GM18520 (cell line): ENCODE results near the gene MICU1.
"Not testable (repeated sequence)": the region's sequence is repeated elsewhere in the genome, so short reads cannot be mapped to it uniquely, and the experiment has no call there.

Experiments used
- ATAC-seq: cut with Tn5 transposase; IDR thresholded peaks from one replicate; pipeline ENCODE4 v1.9.1; 2021; ENCODE audit not compliant: unreplicated experiment

The MICU1 gene

DNA sequence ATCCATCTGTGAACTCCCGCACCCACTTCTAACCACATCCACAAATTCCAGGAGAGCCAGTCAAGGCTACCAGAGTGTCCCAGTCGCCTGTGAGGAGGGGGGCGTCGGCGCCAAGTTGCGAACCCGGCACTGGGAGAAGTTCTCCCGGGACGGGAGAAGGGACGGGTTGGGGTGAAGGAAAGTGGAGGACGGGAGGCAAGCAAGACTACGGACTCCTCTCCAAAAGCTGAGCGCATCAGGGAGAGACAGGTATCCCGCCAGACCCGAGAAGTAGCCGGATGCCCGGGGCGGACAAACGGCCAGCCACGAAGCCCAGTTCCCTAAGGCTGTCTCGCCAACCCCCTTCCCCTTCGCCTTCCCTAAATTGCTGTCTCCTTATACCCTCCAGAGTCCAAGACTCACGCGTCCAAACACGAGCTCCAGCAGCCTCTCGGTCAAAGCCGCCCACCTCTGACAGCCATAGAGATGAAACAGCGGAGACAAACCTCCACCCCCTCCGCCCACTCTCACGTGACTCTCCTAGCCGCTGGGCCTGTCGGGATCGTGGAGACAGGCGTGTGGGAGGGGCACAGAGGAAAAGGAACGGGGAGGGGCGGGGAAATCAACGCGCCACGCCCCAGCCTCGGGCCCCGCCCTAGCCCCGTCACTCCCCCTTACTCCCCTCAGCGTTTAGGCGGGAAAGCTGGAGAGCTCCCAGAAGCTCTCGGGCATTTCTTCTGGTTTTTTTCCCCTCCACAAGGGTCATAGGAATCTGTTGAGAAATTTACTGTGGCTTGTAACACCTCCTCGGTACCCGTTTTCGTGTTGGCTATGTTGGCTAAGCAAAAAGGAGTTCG lies at the start of gene MICU1:
TSS of gene MICU1 (minus strand) at position 472 of the 836 bp plus-strand sequence. CDS start 59,286 bp downstream, outside the sequence.
- peak; percentile 91 for ATAC-seq

- ATAC-seq = not testable (repeated sequence)
Measured at GRCh38 chr10:72674174-72674573, 48.3 kb upstream of the MICU1 start.

DNA sequence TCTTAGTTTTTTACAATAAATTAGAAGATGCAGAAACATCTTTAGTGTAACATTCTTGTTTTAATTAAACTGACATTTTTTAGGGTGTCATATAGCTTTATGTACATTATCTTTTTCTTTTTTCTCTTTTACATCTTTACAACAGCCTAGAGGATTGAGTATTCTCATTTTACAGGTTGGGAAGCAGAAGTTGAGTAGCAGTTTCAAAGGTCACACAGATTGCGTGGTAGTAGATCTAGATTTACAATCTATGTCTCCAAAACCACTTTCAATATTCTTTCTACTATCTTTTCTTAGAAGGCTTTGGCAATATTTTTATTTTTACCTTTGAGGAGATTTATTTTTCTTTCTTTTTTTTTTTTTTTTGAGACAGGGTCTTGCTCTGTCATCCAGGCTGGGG lies 47.4 kb upstream of the MICU1 start:
- no peak for ATAC-seq

DNA sequence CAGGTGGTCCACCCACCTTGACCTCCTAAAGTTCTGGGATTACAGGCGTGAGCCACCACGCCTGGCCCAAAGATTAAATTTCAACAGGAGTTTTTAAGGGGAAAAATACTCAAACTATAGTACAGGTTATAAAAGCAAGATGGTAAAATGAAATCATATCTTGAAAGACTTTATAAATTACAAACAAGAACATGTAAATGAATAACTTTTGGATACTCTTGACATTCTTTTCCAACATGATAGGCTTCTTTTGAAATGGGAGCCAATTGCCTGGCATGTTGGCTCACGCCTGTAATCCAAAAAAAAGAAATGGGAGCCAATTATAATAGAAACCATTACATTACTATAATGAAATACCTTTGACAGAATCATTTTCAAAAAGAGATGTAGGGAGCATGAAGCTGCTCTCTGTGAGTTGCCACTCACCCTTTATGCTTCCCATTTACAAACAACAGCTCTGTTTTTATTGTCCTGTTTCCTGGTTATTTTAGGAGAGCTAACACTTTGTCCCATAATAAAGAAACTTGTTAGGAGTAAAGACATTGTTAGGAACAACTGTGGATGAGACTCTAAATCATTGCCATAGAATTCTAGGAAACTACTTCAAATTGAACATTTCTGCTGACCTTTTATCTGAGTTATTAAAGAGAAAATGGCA lies 41.5 kb upstream of the MICU1 start:
- ATAC-seq = no peak

DNA sequence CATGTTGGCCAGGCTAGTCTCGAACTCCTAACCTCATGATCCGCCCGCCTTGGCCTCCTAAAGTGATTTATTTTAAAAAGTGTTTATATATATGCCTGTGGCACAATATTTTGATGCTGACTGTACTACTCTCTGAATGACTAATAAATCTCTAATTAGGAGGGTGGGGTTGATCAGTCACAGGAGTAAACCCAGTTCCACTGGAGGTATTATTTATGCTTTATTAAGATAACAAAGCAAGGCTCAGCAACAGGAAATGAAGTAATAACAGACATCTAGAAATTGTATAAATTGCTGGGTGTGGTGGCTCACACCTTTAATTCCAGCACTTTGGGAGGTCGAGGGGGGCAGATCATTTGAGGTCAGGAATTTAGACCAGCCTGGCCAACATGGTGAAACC lies 40.0 kb upstream of the MICU1 start:
- no peak for ATAC-seq

DNA sequence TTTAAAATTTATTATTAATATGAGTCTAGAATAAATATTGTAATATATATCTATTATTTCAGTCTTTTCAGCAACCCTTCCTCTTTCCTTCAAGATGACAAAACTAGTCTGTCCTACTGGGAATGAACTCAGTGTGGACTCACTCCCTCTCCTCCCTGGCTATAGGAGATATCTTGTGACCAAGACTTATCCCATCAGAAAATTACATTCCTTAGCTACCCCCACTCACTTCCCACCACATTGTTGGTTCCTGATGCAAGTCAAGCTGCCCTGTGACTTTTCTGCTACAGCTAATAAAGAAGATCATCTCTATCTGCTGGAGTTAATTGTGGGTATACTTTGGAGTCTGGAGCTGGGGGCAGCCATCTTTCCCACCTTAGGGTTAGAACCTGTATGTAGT lies 38.1 kb upstream of the MICU1 start:
- no peak for ATAC-seq

DNA sequence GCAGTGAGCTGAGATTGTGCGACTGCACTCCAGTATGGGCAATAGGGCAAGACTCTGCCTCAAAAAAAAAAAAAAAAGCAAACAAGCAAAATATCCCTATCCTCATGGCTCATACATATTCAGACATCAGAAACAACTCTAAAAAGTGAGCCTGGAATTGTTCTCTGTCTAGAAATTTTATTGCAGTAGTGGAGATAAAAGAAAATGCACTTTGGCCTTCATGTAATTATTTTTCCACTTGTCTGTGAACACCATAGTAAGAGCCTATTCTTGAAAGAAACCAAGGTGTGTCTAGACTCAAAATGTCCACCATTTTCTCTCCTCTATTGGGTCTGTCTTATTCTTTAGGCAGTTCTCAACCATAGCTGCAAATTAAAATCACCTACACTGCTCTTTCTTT lies 35.6 kb upstream of the MICU1 start:
- ATAC-seq = no peak

DNA sequence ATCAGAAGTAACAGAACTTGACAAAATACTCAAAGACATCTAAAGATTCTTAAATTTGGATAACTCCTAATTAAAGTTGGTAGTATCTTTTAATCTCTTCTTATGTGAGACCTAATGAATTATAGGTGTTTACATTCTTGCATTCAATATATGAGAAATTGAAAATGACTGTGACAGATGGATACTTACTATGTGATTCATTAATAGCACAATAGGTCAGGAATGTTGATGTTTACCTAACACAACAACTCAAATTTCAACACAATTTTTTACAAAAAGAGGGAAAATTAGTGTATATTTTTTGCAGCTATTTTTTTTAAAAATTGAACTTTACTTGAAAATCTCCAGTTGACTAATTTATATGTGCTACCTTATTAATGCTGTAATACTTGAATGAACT lies 34.3 kb upstream of the MICU1 start:
- no peak for ATAC-seq

DNA sequence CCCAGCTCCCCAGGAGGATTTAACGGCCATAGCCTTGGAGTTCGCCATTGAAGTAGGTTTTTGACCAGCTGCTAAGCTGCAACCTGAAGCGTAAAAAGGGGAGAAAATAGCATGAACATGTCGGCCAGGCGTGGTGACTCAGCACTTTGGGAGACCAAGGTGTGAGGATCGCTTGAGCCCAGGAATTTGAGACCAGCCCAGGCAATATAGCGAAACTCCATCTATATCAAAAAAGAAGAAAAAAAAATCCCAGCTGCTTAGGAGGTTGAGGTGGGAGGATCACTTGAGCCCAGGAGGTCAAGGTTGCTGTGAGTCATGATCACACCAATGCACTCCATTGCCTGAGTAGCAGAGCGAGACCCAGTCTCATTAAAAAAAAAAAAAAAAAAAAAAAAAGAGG lies 33.8 kb upstream of the MICU1 start:
- ATAC-seq = no peak

GRCh38 chr10:72658696-72659400 lies 33.0 kb upstream of the MICU1 start:
- no peak for ATAC-seq

DNA sequence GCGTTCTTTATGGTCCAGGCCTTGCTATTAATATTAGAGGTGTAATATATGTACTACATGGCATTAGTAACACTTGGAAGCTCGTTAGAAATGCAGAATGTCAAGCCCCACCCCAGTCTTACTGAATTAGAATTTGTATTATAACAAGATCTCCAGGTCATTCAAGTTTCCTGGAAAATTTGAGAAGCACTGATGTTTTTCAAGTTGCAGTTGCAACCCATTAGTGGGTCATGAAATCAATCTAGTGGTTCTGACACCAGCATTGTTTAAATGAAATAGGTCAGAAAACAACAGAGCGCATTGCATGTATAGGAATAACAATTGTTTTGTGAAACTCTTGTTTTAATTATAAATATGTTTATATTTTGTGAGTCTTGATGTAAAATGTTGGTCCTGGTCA lies 28.8 kb upstream of the MICU1 start:
- no peak for ATAC-seq

DNA sequence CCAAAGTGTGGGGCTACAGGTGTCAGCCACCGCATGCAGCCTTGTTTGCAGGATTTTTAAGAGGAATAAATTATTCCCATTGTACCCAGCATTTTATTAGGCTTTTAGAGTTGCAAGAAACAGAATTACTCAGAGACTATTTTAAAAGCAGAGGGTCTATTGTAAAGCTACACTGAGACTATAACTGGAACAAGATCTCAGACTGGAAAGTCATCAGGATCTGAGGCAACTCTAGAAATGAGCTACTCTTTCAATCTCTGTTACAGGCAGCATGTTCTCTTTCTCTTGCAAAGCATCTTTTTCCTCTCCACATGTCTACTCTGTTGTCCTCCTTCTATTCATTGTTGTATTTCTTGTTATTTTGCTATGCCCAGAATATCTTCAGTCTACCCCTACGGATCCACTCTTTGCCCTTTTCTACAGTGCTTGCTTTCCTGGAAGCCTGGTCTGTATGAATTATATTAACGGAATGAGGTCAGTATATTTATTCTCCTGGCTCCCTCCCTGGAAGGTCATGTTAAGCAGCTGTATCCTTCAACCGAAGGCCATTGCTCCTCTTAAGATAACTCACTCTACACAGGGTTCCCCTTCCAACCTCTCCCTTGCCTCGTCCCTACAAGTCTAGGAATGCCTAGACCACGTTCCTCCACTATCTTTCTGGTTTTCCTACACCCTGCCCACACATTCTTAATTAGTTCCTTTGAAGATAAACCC lies 27.7 kb upstream of the MICU1 start:
- no peak for ATAC-seq

DNA sequence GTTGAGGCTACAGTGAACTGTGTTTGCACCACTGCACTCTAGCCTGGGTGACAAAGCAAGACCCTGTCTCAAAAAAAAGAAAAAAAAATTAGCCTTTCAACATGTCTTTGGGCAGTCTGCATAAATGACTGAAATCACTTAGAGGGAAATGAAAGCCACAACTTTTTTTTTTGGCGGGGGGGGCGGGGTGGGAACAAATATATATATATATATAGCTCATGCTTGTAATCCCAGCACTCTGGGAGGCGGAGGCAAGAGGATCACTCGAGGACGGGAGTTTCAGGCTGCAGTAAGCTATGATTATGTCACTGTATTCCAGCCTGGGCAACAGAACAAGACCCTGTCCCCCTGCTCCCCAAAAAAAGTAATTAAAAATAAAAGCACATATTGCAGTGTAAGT lies 23.4 kb upstream of the MICU1 start:
- ATAC-seq = no peak

DNA sequence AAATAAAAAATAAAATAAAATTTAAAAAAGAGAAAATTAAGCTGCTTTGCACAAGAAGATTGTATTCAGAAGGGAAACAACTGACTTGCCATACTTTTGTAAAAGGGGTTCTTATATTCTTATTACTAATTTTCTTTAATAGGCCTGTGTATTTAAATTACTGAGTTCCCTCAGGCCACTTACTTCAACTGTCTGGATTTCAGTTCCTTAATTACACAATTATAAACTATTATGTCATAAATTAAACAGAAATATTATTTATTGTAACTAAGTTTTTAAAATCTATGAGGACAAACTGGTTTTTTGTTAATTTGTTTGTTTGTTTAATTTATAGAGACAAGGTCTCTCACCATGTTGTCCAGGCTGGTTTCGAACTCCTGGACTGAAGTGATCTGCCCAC lies 22.4 kb upstream of the MICU1 start:
- no peak for ATAC-seq

GRCh38 chr10:72646971-72647370 lies 21.1 kb upstream of the MICU1 start:
- ATAC-seq = not testable (repeated sequence)

DNA sequence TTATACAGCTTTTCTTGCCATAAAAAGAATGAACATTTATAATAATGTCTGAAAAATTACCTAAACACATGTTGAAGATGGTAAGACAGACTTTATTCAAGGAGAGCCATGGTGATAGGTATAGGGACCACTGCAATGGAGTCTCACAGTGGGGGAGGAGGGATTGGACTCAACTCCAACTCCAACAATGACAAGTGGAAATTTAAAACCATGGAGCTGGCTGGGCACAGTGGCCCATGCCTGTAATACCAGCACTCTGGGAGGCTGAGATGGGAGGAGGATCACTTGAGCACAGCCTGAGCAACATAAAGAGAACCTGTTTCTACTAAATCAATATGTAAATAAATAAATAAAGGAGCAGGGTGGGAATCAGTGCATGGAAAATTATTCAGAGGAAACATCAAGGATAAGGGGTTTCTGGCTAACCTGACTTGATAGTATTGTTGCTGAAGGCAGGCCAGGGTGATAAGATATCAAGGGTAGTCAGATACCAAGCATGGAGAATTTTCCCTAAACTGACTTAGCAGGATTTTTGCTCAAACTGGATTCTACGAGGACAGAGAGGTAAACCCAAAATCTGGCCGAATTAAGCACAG lies 19.5 kb upstream of the MICU1 start:
- ATAC-seq = no peak

DNA sequence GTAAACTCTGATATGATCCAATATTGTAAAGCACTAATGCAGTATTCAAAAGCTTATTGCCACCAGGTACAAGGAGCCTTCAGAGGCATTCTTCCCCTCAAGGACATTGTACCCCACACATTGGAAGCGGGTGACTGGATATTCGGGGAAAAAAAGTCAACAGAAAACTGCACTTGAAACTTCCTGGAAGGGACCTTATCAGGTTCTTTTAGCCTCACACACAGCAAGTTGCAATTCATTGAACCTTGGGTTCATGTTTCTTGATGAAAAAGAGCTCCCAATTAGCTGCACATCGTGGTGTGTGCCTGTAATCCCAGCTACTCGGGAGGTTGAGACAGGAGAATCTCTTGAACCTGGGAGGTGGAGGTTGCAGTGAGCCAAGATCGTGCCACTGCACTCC lies 16.4 kb upstream of the MICU1 start:
- no peak for ATAC-seq

DNA sequence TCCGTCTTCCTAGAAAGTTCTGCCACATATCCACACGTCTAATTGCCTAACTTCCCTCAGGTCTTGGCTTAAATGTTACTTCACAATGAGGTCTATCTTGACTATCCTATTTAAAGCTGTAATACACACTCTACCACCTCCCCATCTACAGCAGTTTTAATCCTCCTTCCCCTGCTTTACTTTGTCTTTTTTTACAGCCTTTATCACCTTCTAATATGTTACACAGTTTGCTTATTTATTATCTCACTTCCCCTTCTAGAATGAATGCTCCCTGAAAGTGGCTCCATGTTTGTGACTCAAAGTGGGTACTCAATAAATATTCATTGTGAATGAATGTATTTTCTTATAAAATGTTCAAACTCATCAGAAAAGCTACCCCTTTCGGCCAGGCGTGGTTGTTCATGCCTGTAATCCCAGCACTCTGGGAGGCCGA lies 13.6 kb upstream of the MICU1 start:
- no peak for ATAC-seq

DNA sequence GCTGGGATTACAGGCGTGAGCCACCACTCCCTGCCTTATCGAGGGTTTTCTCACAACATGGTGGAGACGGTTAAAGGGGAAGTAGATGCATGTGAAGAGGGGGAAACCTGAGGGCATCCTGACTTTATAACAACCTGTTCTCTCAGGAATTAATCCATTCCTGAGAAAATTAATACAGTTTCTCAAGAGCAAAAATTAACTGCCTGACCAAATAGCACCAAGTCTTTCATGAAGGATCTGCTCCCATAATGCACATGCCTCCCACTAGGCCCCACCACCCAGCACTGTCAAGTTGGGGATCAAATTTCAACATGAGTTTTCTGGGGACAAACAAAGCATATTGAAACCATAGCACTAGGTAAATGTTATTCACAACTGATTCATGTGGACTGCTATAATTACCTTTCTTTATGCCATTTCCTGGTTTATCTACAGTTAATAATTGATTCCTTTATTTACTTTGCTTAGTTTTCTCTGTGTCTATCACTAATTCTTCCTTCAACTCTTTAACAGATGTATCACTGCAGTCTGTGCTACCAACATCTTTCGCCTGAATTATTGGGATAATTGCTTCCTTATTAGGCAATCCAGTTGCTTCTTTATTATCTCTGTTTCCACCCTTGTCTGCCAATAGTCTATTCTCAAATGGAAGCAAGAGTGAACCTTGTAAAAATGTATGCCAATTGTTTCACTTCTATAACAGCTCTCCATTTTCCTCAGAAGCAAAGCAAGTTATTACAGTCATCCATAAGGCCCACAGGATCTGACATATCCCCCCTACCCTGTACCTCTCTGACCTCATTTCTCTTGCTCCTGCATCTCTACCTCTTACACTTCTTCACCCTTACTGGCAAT lies 12.9 kb upstream of the MICU1 start:
- no peak for ATAC-seq

- no peak for ATAC-seq
Measured at GRCh38 chr10:72637398-72637857, 11.5 kb upstream of the MICU1 start.
